A549 (cell line): Measurements from ENCODE around the gene ANKRD13D.

Source experiments
- CTCF ChIP-seq: fragments of >200 bp; sonication (Bioruptor Twin); formaldehyde crosslinking; IDR thresholded peaks from 3 replicates; pipeline ENCODE4 v1.5.1; 2016
- EHMT2 ChIP-seq: fragments of 200-600 bp; sonication (generic); IDR thresholded peaks from 2 replicates; pipeline ENCODE4 v1.6.1; 2016; ENCODE audit warnings: antibody characterized with exemption, low read depth, mild to moderate bottlenecking, moderate library complexity
- EP300 ChIP-seq, 2 experiments: fragments of >200 bp; sonication (Bioruptor Twin); formaldehyde crosslinking; IDR thresholded peaks; 2 replicates in 1 of 2; 3 replicates in 1 of 2; pipeline ENCODE4 v1.6.1; 2016 to 2017
- HDAC2 ChIP-seq: fragments of 200-600 bp; sonication (generic); IDR thresholded peaks from 2 replicates; pipeline ENCODE4 v1.6.1; 2016
- MYC ChIP-seq: IDR thresholded peaks from 2 replicates; pipeline ENCODE4 v1.6.1; 2012; ENCODE audit warnings: mild to moderate bottlenecking, inconsistent platforms, low read length, improper control_type of control experiment, borderline replicate concordance
- TF ChIP-seq, protein P1 (sequence below): fragments of 450-650 bp; IDR thresholded peaks from 2 replicates; pipeline ENCODE4 v1.6.1; 2014; ENCODE audit warnings: antibody characterized with exemption
- TF ChIP-seq, protein P2 (sequence below): IDR thresholded peaks from 2 replicates; pipeline ENCODE4 v1.6.1; 2012
- TF ChIP-seq, protein P3 (sequence below): fragments of 200-600 bp; sonication (generic); IDR thresholded peaks from 2 replicates; pipeline ENCODE4 v1.6.1; 2016; ENCODE audit warnings: antibody characterized with exemption, mild to moderate bottlenecking, moderate library complexity

GRCh38 chr11:67281552-67282150 is 7.5 kb upstream of the ANKRD13D start:
- TF ChIP-seq EHMT2, result no peak
- TF ChIP-seq CTCF, result no peak
- TF ChIP-seq, protein P1, sequence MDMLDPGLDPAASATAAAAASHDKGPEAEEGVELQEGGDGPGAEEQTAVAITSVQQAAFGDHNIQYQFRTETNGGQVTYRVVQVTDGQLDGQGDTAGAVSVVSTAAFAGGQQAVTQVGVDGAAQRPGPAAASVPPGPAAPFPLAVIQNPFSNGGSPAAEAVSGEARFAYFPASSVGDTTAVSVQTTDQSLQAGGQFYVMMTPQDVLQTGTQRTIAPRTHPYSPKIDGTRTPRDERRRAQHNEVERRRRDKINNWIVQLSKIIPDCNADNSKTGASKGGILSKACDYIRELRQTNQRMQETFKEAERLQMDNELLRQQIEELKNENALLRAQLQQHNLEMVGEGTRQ, result no peak
- no peak for TF ChIP-seq MYC
- TF ChIP-seq, protein P2, sequence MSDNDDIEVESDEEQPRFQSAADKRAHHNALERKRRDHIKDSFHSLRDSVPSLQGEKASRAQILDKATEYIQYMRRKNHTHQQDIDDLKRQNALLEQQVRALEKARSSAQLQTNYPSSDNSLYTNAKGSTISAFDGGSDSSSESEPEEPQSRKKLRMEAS, result no peak
- no peak for TF ChIP-seq HDAC2
- no peak for TF ChIP-seq EP300 (IDR thresholded peaks at IDR 0.05)
- TF ChIP-seq, protein P3, sequence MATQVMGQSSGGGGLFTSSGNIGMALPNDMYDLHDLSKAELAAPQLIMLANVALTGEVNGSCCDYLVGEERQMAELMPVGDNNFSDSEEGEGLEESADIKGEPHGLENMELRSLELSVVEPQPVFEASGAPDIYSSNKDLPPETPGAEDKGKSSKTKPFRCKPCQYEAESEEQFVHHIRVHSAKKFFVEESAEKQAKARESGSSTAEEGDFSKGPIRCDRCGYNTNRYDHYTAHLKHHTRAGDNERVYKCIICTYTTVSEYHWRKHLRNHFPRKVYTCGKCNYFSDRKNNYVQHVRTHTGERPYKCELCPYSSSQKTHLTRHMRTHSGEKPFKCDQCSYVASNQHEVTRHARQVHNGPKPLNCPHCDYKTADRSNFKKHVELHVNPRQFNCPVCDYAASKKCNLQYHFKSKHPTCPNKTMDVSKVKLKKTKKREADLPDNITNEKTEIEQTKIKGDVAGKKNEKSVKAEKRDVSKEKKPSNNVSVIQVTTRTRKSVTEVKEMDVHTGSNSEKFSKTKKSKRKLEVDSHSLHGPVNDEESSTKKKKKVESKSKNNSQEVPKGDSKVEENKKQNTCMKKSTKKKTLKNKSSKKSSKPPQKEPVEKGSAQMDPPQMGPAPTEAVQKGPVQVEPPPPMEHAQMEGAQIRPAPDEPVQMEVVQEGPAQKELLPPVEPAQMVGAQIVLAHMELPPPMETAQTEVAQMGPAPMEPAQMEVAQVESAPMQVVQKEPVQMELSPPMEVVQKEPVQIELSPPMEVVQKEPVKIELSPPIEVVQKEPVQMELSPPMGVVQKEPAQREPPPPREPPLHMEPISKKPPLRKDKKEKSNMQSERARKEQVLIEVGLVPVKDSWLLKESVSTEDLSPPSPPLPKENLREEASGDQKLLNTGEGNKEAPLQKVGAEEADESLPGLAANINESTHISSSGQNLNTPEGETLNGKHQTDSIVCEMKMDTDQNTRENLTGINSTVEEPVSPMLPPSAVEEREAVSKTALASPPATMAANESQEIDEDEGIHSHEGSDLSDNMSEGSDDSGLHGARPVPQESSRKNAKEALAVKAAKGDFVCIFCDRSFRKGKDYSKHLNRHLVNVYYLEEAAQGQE, result no peak
